ENCODE results near the gene CAP2. TPM values are rescaled to one million over a fixed set of nuclear protein-coding genes. Genes with fewer than 3 reads are reported as not detected.

CAP2 gene
- total and polyA plus RNA-seq, 12 donors, result 42.0 to 211 (median 156) TPM

GRCh38 chr6:17460862-17461261 lies 67.5 kb downstream of the CAP2 start:
- Histone ChIP-seq H3K4me3 (no peak overlapping the region), H3K4me1 (peaks cover 0 to 14% (median 0%) of the 10 kb centered on the region in 9 donors), H3K9me3 (no peaks in the 10 kb centered on the region), H3K27ac (no peak overlapping the region), H3K27me3 (no peaks in the 10 kb centered on the region), H3K36me3 (peaks cover 0 to 24% (median 0%) of the 10 kb centered on the region in 9 donors)
- WGBS, 2 donors, result 93 to 95% methylated on average over 5 of the region's 5 CpGs
- DNase-seq (no peak), ATAC-seq (no peak)
- TF ChIP-seq CTCF (IDR thresholded peaks at IDR 0.05), result no peak
- intact Hi-C loops (cut with DNase I), result no loop called here

- Histone ChIP-seq H3K4me3 (no peak overlapping the region), H3K9me3 (no peaks in the 10 kb centered on the region), H3K27ac (no peak overlapping the region), H3K36me3 (peaks cover 0 to 40% (median 0%) of the 10 kb centered on the region in 9 donors), H3K27me3 (no peaks in the 10 kb centered on the region), H3K4me1 (peaks cover 0 to 17% (median 3%) of the 10 kb centered on the region in 9 donors)
- TF ChIP-seq CTCF (IDR thresholded peaks at IDR 0.05), result no peak
- 72% methylated on average over 5 of the region's 5 CpGs for WGBS, 2 donors
- intact Hi-C loops (cut with DNase I), result loop anchor here in 1 of 10 donors (5.0 kb wide), 1 partner anchor 116 kb away; no protein-coding TSS in a partner anchor
- no peak for ATAC-seq
- DNase-seq, result no peak
Measured at GRCh38 chr6:17466147-17466546, 72.8 kb downstream of the CAP2 start.

GRCh38 chr6:17466707-17467106 lies 73.3 kb downstream of the CAP2 start:
- H3K4me1 ChIP-seq, result peaks cover 0 to 19% (median 3%) of the 10 kb centered on the region in 9 donors
- no peak for DNase-seq
- ATAC-seq, result no peak
- no peaks in the 10 kb centered on the region for H3K27me3 ChIP-seq
- intact Hi-C loops (cut with DNase I), result loop anchor here in 1 of 10 donors (5.0 kb wide), 1 partner anchor 116 kb away; no protein-coding TSS in a partner anchor
- WGBS, 2 donors, result 87 to 89% methylated on average over 3 of the region's 3 CpGs
- H3K9me3 ChIP-seq, result no peaks in the 10 kb centered on the region
- no peak overlapping the region for H3K4me3 ChIP-seq
- no peak for TF ChIP-seq CTCF (IDR thresholded peaks at IDR 0.05)
- H3K36me3 ChIP-seq, result peaks cover 0 to 40% (median 0%) of the 10 kb centered on the region in 9 donors
- H3K27ac ChIP-seq, result no peak overlapping the region

GRCh38 chr6:17469006-17469832 lies 75.8 kb downstream of the CAP2 start:
- WGBS, 2 donors, result 64 to 65% methylated on average over 10 of the region's 10 CpGs
- Histone ChIP-seq H3K27ac (no peak overlapping the region), H3K36me3 (peaks cover 0 to 32% (median 0%) of the 10 kb centered on the region in 9 donors), H3K4me1 (peaks cover 0 to 31% (median 11%) of the 10 kb centered on the region in 9 donors), H3K9me3 (no peaks in the 10 kb centered on the region), H3K4me3 (no peak overlapping the region), H3K27me3 (no peaks in the 10 kb centered on the region)
- DNase-seq, result no peak
- no peak for ATAC-seq
- TF ChIP-seq CTCF (IDR thresholded peaks at IDR 0.05), result peak in 7 of 9 donors; percentile 16 to 49 (median 38)
- intact Hi-C loops (cut with DNase I), result loop anchor here in 1 of 10 donors (5.0 kb wide), 1 partner anchor 113 kb away; no protein-coding TSS in a partner anchor
